Fibroblast of lung (primary cell): Measurements from ENCODE around the gene RASL11A. TPM values are rescaled to one million over a fixed set of nuclear protein-coding genes. Genes with fewer than 3 reads are reported as not detected.

Source experiments
- DNase-seq, 2 donors: peaks; one replicate each; pipeline versions ENCODE4 v3.0.0 to v3.0.0-alpha.2; 2010; ENCODE audit warnings: low read depth in 2 of 2
- H2AFZ ChIP-seq: 2 replicates; pipeline ENCODE4 v1.5.1; 2012; ENCODE audit warnings: low read length, control low read depth, inconsistent platforms
- H3K27ac ChIP-seq: 2 replicates; pipeline ENCODE4 v1.5.1; 2011; ENCODE audit warnings: low read length, control low read depth; ENCODE audit not compliant: insufficient read depth
- H3K27me3 ChIP-seq: 2 replicates; pipeline ENCODE4 v1.5.1; 2011; ENCODE audit warnings: mild to moderate bottlenecking, low read length; ENCODE audit not compliant: control insufficient read depth, insufficient read depth
- H3K36me3 ChIP-seq: 2 replicates; pipeline ENCODE4 v1.5.1; 2011; ENCODE audit warnings: low read length; ENCODE audit not compliant: control insufficient read depth, insufficient read depth
- H3K4me1 ChIP-seq: 2 replicates; pipeline ENCODE4 v1.5.1; 2011; ENCODE audit warnings: low read length; ENCODE audit not compliant: control insufficient read depth, insufficient read depth; ENCODE audit errors: extremely low read depth
- H3K4me2 ChIP-seq: 2 replicates; pipeline ENCODE4 v1.5.1; 2011; ENCODE audit warnings: low read length, control low read depth; ENCODE audit not compliant: insufficient read depth; ENCODE audit errors: extremely low read depth
- H3K4me3 ChIP-seq, 4 experiments: fragments of 200-600 bp in 1 of 4; sonication (generic) in 1 of 4; replicated peaks in 1 of 4; 2 replicates each; pipeline ENCODE4 v1.5.1; 2011 to 2016; ENCODE audit warnings: low read length in 4 of 4, low read depth in 3 of 4, mild to moderate bottlenecking in 3 of 4, control low read depth in 2 of 4, inconsistent platforms in 1 of 4, mixed read lengths in 1 of 4; ENCODE audit not compliant: insufficient read depth in 1 of 4; ENCODE audit errors: control extremely low read depth in 1 of 4
- H3K79me2 ChIP-seq: 2 replicates; pipeline ENCODE4 v1.5.1; 2012; ENCODE audit warnings: mild to moderate bottlenecking, low read length, inconsistent platforms; ENCODE audit not compliant: control insufficient read depth, insufficient read depth
- H3K9ac ChIP-seq: 2 replicates; pipeline ENCODE4 v1.5.1; 2011; ENCODE audit warnings: mild to moderate bottlenecking, low read length, control low read depth; ENCODE audit not compliant: insufficient read depth
- H3K9me3 ChIP-seq: 2 replicates; pipeline ENCODE4 v1.5.1; 2012; ENCODE audit warnings: low read depth, low read length; ENCODE audit not compliant: control insufficient read depth, insufficient read depth
- H4K20me1 ChIP-seq: 2 replicates; pipeline ENCODE4 v1.5.1; 2011; ENCODE audit warnings: low read length; ENCODE audit not compliant: control insufficient read depth, insufficient read depth; ENCODE audit errors: extremely low read depth
- EZH2 ChIP-seq: IDR thresholded peaks from 2 replicates; pipeline ENCODE4 v1.5.1; 2012; ENCODE audit warnings: low read length, control low read depth, mild to moderate bottlenecking; ENCODE audit errors: missing control alignments
- polyA plus RNA-seq, 2 donors: library from polyadenylated mRNA; depleted of rRNA in 1 of 2; stranded (reverse) in 1 of 2; unstranded in 1 of 2; fragments of >200 nt; gene quantifications; 2 replicates each; pipeline ENCODE4 v1.2.1, GENCODE V29; 2011 to 2012; ENCODE audit warnings: missing spikeins in 1 of 2
- total RNA-seq: library from RNA; depleted of rRNA; stranded (reverse); fragments of >200 nt; gene quantifications from 2 replicates; pipeline ENCODE4 v1.2.1, GENCODE V29; 2014
- TF ChIP-seq, protein P1 (sequence below), 2 donors: IDR thresholded peaks in 1 of 2; conservative IDR thresholded peaks in 1 of 2; 1 replicate in 1 of 2; 2 replicates in 1 of 2; pipeline ENCODE4 v1.5.1; 2011 to 2012; ENCODE audit warnings: low read length in 2 of 2, control low read depth in 1 of 2, inconsistent platforms in 1 of 2, low read depth in 1 of 2, mild to moderate bottlenecking in 1 of 2

Gene RASL11A
- total and polyA plus RNA-seq, 2 donors (not counting 1 experiment from before 2014, with no cell fraction given), result 10.4 to 73.5 TPM

DNA sequence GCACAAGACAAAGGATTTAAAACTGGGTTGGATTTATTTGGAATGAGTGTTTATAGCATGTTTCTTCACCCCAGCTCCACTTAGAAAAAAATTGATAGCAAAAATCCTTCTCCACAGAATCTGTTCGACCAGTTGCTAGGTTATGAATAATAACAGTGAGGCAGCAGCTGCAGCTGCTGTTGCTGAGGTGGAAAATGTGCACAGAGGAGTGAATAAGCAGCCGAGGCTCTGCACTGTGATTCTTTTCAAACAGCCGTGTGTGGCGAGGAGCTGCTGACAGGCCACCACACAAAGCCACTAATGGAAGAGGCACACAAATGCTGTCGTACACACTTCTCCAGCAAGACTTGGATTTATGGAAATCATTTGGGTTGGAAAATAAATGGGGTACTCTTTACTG is 6.4 kb upstream of the RASL11A start:
- TF ChIP-seq, protein P1, sequence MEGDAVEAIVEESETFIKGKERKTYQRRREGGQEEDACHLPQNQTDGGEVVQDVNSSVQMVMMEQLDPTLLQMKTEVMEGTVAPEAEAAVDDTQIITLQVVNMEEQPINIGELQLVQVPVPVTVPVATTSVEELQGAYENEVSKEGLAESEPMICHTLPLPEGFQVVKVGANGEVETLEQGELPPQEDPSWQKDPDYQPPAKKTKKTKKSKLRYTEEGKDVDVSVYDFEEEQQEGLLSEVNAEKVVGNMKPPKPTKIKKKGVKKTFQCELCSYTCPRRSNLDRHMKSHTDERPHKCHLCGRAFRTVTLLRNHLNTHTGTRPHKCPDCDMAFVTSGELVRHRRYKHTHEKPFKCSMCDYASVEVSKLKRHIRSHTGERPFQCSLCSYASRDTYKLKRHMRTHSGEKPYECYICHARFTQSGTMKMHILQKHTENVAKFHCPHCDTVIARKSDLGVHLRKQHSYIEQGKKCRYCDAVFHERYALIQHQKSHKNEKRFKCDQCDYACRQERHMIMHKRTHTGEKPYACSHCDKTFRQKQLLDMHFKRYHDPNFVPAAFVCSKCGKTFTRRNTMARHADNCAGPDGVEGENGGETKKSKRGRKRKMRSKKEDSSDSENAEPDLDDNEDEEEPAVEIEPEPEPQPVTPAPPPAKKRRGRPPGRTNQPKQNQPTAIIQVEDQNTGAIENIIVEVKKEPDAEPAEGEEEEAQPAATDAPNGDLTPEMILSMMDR (conservative IDR thresholded peaks at IDR 0.05 in 1 of 2, IDR thresholded peaks at IDR 0.05 in 1 of 2; ENCODE audit: low read depth in 1 of 2, low read length in 2 of 2), result no peak
- no peak for TF ChIP-seq EZH2
- peak overlapping the region; percentile 60 for H3K27ac ChIP-seq
- H2AFZ ChIP-seq, result no peak overlapping the region
- H3K4me3 ChIP-seq, result no peak overlapping the region
- H3K9ac ChIP-seq, result no peak overlapping the region
- no peaks in the 10 kb centered on the region for H3K36me3 ChIP-seq
- H3K27me3 ChIP-seq, result no peaks in the 10 kb centered on the region
- peaks cover 9% of the 10 kb centered on the region for H3K4me1 ChIP-seq
- peak overlapping the region; percentile 13 for H3K4me2 ChIP-seq
- H3K79me2 ChIP-seq, result no peaks in the 10 kb centered on the region
- peak; percentile 78 to 79 for DNase-seq
- H4K20me1 ChIP-seq, result no peaks in the 10 kb centered on the region
- no peaks in the 10 kb centered on the region for H3K9me3 ChIP-seq

- no peaks in the 10 kb centered on the region for H3K36me3 ChIP-seq
- no peak for TF ChIP-seq EZH2
- TF ChIP-seq, protein P1 (conservative IDR thresholded peaks at IDR 0.05 in 1 of 2, IDR thresholded peaks at IDR 0.05 in 1 of 2; ENCODE audit: low read depth in 1 of 2, low read length in 2 of 2), result no peak
- no peak overlapping the region for H3K4me2 ChIP-seq
- no peak for DNase-seq
- H3K9ac ChIP-seq, result no peak overlapping the region
- H3K27ac ChIP-seq, result peak overlapping the region; percentile 60
- H3K4me1 ChIP-seq, result peaks cover 9% of the 10 kb centered on the region
- no peaks in the 10 kb centered on the region for H4K20me1 ChIP-seq
- no peak overlapping the region for H2AFZ ChIP-seq
- no peaks in the 10 kb centered on the region for H3K27me3 ChIP-seq
- H3K4me3 ChIP-seq, result no peak overlapping the region
- H3K9me3 ChIP-seq, result no peaks in the 10 kb centered on the region
- no peaks in the 10 kb centered on the region for H3K79me2 ChIP-seq
Measured at GRCh38 chr13:27264648-27265047, 6.0 kb upstream of the RASL11A start.

DNA sequence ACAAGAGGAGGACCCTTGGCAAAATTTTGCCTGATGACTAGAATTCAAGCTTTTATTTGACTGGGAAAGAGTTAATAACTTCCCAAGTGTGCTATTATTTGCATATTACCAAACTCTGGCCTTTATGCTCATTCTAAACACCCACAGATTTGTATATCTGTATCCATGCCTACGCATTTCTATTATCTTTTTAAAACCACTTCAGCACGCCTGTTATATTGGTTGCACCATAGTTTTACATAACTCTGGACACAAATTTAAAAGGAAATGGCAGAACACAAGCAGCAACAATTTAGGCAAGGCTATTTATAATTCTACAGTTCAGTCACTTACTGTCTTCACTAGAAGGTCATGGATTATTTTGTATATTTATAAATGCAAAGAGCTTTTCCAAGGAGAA is 3.7 kb upstream of the RASL11A start:
- Histone ChIP-seq H2AFZ (no peak overlapping the region), H3K36me3 (no peaks in the 10 kb centered on the region), H3K9ac (no peak overlapping the region), H3K4me1 (peaks cover 9% of the 10 kb centered on the region), H3K79me2 (no peaks in the 10 kb centered on the region), H3K9me3 (no peaks in the 10 kb centered on the region), H3K4me2 (no peak overlapping the region), H4K20me1 (no peaks in the 10 kb centered on the region), H3K27me3 (no peaks in the 10 kb centered on the region), H3K27ac (no peak overlapping the region), H3K4me3 (no peak overlapping the region)
- no peak for TF ChIP-seq EZH2
- TF ChIP-seq, protein P1 (conservative IDR thresholded peaks at IDR 0.05 in 1 of 2, IDR thresholded peaks at IDR 0.05 in 1 of 2; ENCODE audit: low read depth in 1 of 2, low read length in 2 of 2), result no peak
- DNase-seq, result no peak
